Epithelial cell of proximal tubule (primary cell): ENCODE measurements around the gene AATK. TPM values are rescaled to one million over a fixed set of nuclear protein-coding genes. Genes with fewer than 3 reads are reported as not detected.

ENCODE experiments used
- DNase-seq: peaks from one replicate; pipeline ENCODE4 v3.0.0-alpha.2; 2011; ENCODE audit warnings: low read depth
- H3K4me3 ChIP-seq: 2 replicates; pipeline ENCODE4 v1.5.1; 2011; ENCODE audit warnings: low read depth, mild to moderate bottlenecking, low read length
- CTCF ChIP-seq: conservative IDR thresholded peaks from 2 replicates; pipeline ENCODE4 v1.5.1; 2012; ENCODE audit warnings: low read depth, mild to moderate bottlenecking, low read length
- total RNA-seq: library from RNA; depleted of rRNA; stranded (reverse); fragments of >200 nt; gene quantifications from 2 replicates; pipeline ENCODE4 v1.2.3, GENCODE V29; 2015

The AATK gene
- total RNA-seq, 1 donor from 2014 or later = 0.52 TPM

- TF ChIP-seq CTCF = no peak
- H3K4me3 ChIP-seq = no peak overlapping the region
- DNase-seq = no peak
Observed at GRCh38 chr17:81192386-81193050, 26.5 kb upstream of the AATK start.

- DNase-seq = no peak
- no peak overlapping the region for H3K4me3 ChIP-seq
- TF ChIP-seq CTCF = no peak
Observed at GRCh38 chr17:81191646-81192045, 25.6 kb upstream of the AATK start.

GRCh38 chr17:81191116-81191515, 25.1 kb upstream of the AATK start:
- no peak for TF ChIP-seq CTCF
- no peak overlapping the region for H3K4me3 ChIP-seq
- no peak for DNase-seq

GRCh38 chr17:81190591-81190990, 24.6 kb upstream of the AATK start:
- DNase-seq = no peak
- no peak for TF ChIP-seq CTCF
- H3K4me3 ChIP-seq = no peak overlapping the region

- no peak for DNase-seq
- H3K4me3 ChIP-seq = no peak overlapping the region
- TF ChIP-seq CTCF = no peak
Observed at GRCh38 chr17:81189670-81190530, 23.9 kb upstream of the AATK start.

- no peak overlapping the region for H3K4me3 ChIP-seq
- DNase-seq = no peak
- no peak for TF ChIP-seq CTCF
Observed at GRCh38 chr17:81189016-81189415, 23.0 kb upstream of the AATK start.

- H3K4me3 ChIP-seq = no peak overlapping the region
- TF ChIP-seq CTCF = no peak
Observed at GRCh38 chr17:81188491-81188840, 22.4 kb upstream of the AATK start.

More at GRCh38 chr17:81188491-81188840, 22.4 kb upstream of the AATK start:
- no peak for DNase-seq
